Myocyte (in vitro differentiated cells): ENCODE measurements around the gene ADM2. TPM values are rescaled to one million over a fixed set of nuclear protein-coding genes. Genes with fewer than 3 reads are reported as not detected.
"Not testable (repeated sequence)": the region's sequence is repeated elsewhere in the genome, so short reads cannot be mapped to it uniquely, and the experiment has no call there.

Experiments used
- DNase-seq: peaks from one replicate; pipeline ENCODE4 v3.0.0-alpha.2; 2012; ENCODE audit warnings: low read depth
- total RNA-seq: library from RNA; depleted of rRNA; stranded (reverse); fragments of >200 nt; gene quantifications from 2 replicates; pipeline ENCODE4 v1.2.3, GENCODE V29; 2014

ADM2 gene
- total RNA-seq, 1 donor from 2014 or later: 0.67 TPM

DNA sequence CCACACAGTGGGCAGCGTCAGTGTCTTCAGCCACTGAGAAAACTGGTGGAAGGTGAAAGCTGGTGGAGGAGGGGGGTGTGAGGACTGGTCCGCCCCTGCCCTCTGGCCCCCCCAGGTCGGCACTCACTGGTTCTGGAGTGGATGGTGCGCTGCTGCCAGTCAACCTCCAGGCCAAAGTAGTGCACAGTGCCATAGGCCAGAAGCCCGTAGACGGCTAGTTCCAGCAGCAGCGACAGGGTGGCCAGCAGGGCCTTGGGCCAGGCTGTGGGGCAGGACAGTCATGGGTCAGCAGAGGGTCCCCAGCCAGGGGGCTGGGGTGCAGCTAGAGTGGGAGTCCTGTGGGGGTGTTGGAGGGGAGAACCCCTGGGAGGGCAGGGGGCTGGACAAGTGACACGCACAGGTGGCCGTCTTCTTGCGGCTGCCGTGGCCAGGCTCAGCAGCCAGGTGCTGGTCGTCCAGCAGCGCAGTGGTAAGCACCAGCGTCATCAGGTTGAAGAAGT, 24.0 kb downstream of the ADM2 start:
- no peak for DNase-seq

DNA sequence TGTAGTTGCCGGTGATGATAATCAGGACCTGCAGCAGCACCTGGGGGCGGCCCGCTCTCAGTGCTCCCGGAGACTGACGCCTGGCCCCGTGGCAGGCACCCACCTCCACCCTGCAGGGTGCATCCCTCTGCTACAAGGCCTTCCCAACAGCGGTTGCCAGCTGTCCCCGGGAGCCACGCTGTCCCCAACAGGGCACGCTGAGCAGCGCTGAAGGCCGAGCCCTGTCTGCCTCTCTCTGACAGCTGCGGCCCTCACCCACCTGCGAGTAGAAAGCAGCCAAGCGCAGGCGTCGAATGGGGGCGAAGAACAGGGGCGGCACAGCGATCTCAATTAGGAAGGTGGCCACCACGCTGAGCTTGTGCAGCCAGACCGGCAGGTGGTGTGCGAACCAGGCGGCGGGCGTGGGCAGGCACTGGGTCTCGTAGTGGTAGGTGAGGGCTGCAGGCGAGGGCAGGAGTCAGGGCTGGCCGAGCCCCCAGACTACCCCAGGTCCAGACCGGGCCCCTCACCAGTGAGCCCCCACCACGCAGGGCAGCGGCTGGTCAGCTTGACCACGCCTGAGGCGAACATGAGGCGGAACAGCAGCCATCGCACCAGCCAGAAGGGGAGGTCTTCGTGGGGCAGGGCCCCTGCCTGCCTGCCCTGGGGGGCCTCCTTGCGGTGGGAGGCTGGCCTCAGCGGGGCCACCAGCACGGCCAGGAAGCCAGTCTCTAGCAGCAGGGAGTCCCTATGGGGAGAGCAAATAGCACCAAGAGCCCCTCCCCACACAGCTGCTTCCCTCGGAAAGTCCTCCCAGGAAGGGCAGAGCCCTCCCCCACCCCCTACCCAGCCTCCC, 24.6 kb downstream of the ADM2 start:
- no peak for DNase-seq

DNA sequence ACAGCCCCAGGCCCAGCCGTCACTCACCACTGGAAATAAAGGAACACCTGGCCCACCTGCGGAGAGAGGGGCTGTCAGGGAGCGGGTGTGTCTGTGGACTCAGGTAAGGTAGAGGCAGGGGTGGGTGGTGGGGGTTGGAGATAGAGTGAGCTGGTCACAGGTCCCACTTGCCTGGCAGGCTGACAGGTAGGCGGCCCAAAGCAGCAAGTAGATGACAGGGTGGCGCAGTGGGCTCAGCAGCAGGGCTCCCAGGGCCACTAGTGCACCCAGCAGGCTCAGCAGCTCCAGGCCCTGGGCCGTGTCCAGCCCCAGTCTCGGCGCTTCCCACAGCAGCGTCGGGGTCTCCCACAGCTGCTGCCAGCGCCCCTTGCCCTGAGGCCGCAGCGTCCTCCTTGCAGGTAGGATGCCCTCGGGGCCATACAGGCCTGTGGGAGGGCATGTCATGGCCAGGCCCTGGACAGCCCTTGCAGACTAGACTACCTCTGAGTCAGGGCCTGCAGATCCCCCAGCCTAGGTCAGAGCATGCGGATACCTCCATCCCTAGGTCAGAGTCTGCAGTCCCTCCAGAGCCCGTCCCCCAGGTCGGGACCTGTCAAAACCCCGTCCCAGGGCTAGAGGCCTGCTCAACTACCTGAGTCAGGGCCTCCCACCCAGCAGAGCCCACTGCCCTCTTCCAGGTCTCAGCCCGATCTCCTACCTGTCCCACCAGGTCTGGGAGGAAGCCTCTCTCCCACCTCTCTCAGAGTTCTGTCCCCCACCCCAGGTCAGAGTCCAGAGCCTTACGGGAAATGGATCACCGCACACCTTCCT, 25.5 kb downstream of the ADM2 start:
- no peak for DNase-seq

DNA sequence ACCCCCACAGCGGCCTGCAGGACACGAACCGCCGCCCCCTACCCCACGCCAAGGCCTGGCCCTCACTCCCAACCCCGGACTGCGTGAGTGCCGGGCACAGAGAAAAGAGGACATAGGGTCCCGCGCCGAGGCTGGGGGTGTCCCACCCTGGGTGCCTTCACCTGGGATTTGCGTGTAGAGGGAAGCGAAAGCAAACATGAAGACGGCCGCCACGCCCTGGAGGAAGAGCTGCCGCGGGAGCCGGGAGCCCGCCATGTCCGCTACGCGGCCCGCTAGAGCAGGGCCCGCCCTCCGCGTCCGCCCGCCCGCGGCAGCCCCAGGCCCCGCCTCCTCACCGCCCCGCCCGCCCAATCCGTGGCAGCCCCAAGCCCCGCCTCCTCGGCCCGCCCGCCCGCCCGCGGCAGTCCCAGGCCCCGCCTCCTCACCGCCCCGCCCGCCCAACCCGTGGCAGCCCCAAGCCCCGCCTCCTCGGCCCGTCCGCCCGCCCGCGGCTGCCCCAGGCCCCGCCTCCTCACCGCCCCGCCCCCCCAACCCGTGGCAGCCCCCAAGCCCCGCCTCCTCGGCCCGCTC, 26.2 kb downstream of the ADM2 start, which contains the start of gene LMF2:
Gene LMF2, minus strand, starts transcription at position 282 of the 570 bp plus-strand sequence. Its CDS starts 27 bp downstream, at position 255.
- no peak for DNase-seq

DNA sequence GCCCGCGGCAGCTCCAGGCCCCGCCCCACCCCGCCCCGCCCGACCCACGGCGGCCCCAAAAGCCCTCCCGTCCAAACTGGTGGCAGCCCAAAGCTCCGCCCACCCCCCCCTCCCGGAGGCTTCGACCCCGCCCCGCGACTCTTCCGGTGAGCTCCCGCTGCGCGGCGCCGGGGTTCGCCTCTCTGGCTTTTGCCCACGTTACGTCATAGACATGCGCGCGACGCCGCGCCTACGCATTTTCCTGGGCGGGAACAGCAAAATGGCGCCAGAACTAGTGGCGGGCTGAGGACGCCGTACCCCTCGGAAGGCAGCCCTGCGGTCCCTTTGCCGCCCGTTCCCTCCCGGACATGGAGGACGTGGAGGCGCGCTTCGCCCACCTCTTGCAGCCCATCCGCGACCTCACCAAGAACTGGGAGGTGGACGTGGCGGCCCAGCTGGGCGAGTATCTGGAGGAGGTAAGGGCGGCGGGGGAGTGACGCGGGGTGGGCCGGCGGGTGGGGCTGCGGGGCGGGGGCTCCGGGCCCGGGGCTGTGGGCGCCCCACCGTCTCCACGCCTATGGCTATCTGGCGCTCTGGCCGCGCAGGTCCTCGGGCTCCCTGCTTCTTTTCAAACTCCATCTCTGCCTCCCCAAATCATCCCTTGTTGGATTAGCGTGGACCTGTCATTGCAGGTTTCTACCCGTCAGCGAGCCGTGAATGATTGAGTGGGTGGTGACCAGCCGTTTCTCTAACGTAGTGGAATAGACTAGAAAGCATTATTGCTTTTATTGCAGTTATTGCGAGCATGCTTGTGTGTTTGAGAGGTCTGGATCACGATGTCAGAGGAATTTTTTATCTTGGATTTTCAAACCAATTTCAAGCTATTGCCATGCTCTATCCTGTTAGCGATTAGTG, 26.9 kb downstream of the ADM2 start, which contains the start of gene NCAPH2:
Gene NCAPH2, plus strand, starts transcription at position 234 of the 894 bp plus-strand sequence. Its CDS starts 114 bp downstream, at position 348.
- DNase-seq: peak; percentile 98

DNA sequence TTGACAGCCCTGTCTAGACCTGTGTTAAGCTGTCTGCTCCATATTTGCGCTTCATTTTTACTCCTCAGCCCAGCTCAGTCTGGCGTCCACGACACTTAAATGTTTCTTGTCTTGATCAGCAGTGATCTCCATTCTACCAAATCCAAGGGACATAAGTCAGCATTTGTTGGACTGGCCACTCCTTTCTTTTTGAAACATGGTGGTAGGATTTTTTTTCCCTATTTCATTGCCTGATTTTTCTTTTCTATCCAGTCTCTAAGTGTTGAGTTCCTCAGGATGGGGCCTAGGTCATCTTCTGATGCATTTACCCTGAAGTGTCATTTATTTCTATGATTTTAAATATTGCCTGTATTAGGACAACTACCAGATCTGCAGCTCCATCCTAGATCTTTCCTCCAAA, 27.6 kb downstream of the ADM2 start:
- no peak for DNase-seq

DNA sequence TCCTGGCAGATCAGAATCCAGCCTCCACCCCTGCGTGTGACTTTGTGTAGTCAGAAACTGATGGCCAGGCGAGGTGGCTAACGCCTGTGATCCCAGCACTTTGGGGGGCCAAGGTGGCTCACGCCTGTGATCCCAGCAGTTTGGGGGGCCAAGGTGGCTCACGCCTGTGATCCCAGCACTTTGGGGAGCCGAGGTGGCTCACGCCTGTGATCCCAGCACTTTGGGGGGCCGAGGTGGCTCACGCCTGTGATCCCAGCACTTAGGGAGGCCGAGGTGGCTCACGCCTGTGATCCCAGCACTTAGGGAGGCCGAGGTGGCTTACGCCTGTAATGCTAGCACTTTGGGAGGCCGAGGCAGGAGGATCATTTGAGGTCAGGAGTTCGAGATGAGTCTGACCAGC, 31.8 kb downstream of the ADM2 start:
- DNase-seq: no peak

DNA sequence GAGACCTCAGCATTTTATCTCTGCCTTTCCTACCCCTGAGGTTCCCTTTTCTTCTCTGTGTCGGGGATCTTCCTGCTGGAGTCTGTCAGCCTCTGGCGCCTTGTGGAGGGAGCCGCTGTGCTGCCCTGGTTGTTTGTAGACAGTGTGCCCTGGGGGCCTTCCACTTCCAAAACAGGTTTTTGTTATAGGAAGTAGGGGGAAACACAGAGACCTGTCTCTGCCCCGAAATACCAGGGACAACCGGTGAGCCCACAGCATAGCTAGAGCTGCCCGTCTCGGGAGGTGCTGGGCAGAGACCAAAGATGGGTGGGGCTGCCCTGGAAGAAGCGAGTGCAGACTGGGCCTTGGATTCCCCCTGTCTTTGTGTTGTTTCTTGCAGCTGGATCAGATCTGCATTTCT, 34.7 kb downstream of the ADM2 start:
- no peak for DNase-seq

DNA sequence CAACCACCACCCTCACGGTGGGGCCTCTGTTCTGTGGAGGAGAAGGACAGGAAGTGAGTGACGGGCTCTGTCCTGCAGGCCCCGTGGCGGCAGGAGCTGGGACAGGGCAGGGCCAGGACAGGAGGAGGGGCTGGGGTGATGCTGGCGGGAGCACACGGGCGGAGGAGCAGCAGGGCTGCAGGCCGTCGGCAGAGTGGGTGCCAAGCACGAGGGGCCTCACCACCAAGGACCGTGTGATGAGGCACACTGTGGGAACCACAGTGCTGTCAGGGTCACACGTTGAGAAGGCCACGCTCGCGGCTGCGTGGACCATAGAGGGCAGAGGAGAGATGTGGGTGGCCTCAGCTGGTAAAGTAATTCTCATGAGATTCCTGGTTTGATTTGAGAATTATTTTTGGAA, 35.5 kb downstream of the ADM2 start:
- no peak for DNase-seq

DNA sequence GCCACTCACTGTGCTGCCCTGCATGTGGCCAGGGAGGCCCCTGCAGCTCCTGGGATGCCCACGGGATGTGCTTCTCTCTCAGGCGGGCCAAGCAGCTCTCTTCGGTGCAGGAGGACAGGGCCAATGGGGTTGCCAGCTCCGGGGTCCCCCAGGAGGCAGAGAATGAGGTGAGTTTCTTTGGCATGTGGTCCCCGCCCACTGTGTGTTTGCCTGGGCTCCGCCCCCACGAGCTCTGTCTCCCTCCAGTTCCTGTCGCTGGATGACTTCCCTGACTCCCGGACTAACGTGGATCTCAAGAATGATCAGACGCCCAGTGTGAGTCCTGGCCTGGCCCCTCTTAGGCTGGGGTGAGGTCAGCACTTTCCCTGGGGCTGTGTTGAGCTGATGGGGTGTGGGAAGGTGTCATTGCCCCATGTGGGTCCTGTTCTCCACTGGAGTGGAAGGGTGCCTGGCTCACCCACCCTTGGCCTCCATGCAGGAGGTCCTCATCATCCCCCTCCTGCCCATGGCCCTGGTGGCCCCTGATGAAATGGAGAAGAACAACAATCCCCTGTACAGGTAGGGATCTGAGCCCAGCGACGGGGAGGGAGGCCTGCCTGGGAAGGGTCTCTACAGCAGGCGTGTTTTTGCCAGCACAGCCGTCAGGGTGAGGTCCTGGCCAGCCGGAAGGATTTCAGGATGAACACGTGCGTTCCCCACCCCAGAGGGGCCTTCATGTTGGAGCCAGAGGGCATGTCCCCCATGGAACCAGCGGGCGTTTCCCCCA, 36.3 kb downstream of the ADM2 start:
- DNase-seq: no peak

DNA sequence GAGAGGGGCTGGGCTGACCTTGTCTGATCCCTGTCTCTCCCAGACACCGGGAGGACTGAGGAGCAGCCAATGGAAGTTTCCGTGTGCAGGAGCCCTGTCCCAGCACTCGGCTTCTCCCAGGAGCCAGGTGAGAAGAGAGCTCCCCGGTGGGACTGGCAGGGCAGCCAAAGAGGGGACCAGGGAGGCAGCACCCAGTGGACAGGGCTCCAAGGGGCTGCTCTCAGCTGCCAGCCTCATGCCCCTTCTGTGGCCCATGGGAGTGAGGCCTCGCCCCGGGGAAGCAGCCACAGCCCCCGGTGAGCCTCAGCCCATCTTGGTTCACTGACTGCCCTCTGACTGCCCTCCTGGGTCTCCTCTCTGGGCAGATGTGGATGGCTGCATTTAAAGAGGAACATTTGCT, 37.3 kb downstream of the ADM2 start:
- no peak for DNase-seq

DNA sequence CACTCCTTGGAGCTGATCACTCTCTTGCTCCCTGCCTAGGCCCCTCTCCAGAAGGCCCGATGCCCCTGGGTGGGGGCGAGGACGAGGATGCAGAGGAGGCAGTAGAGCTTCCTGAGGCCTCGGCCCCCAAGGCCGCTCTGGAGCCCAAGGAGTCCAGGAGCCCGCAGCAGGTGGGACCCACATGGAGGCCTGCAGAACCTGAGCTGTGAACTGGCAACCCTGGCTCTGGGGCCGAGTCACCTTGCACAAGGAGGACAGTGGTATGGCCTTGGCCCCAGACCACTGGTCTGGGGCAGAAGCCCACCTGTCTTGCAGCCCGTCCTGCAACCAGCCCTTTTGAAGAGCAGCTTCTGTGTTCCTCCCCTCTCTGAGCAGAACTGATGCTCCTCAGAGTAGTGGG, 37.8 kb downstream of the ADM2 start:
- no peak for DNase-seq

DNA sequence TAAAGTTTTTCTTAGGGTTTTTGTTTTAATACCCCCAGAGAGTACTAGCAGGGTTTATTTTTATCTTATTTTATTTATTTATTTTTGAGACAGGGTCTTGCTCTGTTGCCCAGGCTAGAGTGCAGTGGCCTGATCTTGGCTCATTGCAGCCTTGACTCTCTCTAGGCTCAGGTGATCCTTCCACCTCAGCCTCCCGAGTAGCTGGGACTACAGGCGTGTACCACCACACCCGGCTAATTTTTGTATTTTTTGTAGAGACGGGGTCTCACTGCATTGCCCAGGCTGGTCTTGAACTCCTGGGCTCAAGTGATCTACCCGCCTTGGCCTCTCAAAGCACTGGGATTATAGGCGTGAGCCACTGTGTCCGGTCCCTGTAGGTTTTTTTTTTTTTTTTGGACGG, 38.8 kb downstream of the ADM2 start:
- DNase-seq: not testable (repeated sequence)

DNA sequence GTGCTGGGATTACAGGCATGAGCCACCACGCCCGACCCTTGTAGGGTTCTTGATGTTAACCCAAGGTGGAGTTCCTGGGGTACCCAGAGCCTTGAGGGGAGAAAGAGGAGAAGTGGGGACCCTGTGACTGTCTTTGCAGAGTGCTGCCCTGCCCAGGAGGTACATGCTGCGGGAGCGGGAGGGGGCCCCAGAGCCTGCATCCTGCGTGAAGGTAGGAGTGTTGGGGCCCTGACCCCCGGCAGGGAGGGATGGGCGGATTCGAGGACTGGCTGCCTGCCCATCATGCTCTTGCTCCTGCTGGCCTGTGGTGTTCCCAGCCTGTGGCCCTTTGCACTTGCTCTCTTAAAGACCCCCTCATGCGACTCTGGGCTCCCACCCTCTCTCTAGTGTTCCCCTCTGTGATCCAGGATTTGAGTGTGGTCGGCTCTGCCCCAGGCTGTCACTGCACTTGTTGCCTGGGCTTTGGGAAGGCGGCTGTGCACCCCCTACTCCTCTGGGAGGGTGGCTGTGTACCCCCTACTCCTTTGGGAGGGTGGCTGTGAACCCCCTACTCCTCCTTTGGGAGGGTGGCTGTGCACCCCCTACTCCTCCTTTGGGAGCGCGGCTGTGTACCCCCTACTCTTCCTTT, 39.6 kb downstream of the ADM2 start:
- no peak for DNase-seq

DNA sequence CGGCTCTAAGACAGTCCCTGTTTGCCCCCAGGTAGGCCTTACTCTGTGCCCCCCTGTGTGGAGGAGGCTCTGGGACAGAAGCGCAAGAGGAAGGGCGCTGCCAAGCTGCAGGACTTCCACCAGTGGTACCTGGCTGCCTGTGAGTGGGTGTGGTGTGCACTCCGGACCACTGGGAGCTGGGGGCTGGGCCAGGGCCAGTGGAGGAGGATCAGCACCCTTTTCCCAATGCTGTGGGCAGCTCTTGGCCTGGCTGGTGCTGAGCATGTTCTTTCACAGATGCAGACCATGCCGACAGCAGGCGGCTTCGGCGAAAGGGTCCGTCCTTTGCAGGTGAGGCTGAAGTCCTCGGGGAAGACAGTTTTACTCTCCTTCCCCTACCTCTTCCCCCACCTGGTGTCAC, 40.4 kb downstream of the ADM2 start:
- no peak for DNase-seq

DNA sequence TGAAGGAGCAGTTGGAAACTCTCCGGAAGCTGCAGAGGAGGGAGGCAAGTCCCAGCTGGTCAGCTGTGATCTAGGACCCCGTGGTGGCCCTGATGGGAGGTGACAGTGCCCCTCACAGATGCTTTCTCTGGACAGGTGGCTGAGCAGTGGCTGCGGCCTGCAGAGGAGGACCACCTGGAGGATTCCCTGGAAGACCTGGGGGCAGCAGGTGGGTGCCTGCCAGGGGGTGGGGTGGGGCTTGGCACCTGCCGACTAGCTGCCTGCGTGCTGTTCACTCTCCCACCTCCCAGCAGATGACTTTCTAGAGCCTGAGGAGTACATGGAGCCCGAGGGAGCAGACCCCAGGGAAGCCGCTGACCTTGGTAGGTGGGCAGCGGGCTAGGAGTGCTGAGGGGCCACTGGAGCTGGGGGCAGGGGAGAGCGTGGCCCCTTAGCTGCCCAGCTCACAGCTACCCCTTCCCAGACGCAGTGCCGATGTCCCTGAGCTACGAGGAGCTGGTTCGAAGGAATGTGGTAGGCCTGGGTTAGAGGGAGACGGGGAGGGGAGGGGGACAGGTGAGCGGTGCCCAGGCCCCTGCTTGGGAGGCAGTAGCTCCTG, 41.0 kb downstream of the ADM2 start:
- no peak for DNase-seq

DNA sequence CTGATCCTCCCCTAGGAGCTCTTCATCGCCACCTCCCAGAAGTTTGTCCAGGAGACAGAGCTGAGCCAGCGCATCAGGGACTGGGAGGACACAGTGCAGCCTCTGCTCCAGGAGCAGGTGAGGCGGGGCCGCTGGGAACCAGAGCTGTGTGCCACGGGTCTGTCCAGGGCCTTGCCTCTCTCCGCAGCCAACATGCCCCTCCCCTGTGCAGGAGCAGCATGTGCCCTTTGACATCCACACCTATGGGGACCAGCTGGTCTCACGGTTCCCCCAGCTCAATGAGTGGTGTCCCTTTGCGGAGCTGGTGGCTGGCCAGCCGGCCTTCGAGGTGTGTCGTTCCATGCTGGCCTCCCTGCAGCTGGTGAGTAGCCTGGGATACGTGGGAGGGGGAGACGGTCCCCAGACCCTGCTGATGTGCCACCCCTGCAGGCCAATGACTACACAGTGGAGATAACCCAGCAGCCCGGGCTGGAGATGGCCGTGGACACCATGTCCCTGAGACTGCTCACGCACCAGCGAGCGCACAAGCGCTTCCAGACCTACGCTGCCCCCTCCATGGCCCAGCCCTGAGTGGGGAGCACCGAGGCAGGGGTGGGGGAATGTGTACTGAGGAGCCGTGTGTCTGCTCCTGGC, 41.6 kb downstream of the ADM2 start:
- no peak for DNase-seq

DNA sequence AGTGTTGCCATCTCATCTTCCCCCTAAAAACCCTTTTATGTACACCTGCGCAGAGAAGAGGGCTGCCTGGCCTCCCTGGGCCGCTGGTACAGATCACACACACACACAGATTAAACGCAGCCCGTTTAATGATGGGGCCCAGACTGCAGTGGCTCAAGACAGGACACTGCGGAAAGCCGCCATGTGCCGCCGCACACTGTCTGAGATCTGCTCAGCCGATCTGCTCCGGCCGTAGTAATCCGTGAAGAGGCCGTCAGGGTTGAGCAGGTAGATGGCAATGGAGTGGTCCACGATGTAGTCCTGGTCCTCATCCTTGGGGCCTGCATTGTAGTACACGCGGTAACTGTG, 42.1 kb downstream of the ADM2 start:
- no peak for DNase-seq
